NT2/D1 (cell line): ENCODE results near the gene SSTR3.

ENCODE experiments used
- DNase-seq: peaks from one replicate; pipeline ENCODE4 v3.0.0-alpha.2; 2011; ENCODE audit warnings: low read depth, low spot score
- H3K27me3 ChIP-seq: 2 replicates; pipeline ENCODE4 v1.6.0; 2011; ENCODE audit warnings: mild to moderate bottlenecking; ENCODE audit not compliant: insufficient read length, insufficient read depth
- H3K36me3 ChIP-seq: 2 replicates; pipeline ENCODE4 v1.6.1; 2011; ENCODE audit warnings: mild to moderate bottlenecking, low read length, mixed read lengths; ENCODE audit not compliant: insufficient read depth, insufficient read length
- H3K4me1 ChIP-seq: 2 replicates; pipeline ENCODE4 v1.5.1; 2011; ENCODE audit not compliant: insufficient read depth, insufficient read length
- H3K4me3 ChIP-seq: 2 replicates; pipeline ENCODE4 v1.5.1; 2011; ENCODE audit warnings: low read depth; ENCODE audit not compliant: insufficient read length
- H3K9ac ChIP-seq: 2 replicates; pipeline ENCODE4 v1.6.0; 2011; ENCODE audit warnings: low read depth; ENCODE audit not compliant: insufficient read length
- H3K9me3 ChIP-seq: 2 replicates; pipeline ENCODE4 v1.5.1; 2011; ENCODE audit warnings: mild to moderate bottlenecking, low read length; ENCODE audit not compliant: insufficient read depth
- SUZ12 ChIP-seq: IDR thresholded peaks from 2 replicates; pipeline ENCODE4 v1.6.1; 2011; ENCODE audit not compliant: insufficient read length, insufficient read depth; ENCODE audit errors: extremely low read depth
- YY1 ChIP-seq: IDR thresholded peaks from 2 replicates; pipeline ENCODE4 v1.6.1; 2011; ENCODE audit not compliant: insufficient read length, insufficient read depth
- ZNF274 ChIP-seq: IDR thresholded peaks from 2 replicates; pipeline ENCODE4 v1.6.1; 2011; ENCODE audit warnings: mild to moderate bottlenecking, low read depth, low read length

SSTR3 gene

DNA sequence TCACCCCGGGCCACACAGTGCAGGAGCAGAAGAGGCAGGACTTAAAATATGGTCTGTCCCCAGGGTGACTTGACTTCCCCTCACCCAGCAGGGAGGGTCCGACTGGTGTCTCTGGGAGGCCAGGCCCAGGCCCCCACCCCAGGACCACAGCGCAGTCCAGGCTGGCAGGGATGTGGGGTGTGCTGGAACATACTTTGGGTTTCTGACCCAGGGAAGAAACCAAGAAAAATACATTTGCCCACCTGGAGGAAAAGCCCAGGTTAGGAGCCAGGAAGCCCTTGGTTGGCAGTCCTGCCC, 29.4 kb downstream of the SSTR3 start:
- peaks cover 13% of the 10 kb centered on the region for H3K36me3 ChIP-seq
- DNase-seq: no peak
- no peaks in the 10 kb centered on the region for H3K27me3 ChIP-seq
- H3K4me3 ChIP-seq: no peak overlapping the region
- H3K4me1 ChIP-seq: peaks cover 10% of the 10 kb centered on the region
- TF ChIP-seq ZNF274 (no peak), YY1 (no peak), SUZ12 (no peak)
- no peaks in the 10 kb centered on the region for H3K9me3 ChIP-seq
- H3K9ac ChIP-seq: no peak overlapping the region

DNA sequence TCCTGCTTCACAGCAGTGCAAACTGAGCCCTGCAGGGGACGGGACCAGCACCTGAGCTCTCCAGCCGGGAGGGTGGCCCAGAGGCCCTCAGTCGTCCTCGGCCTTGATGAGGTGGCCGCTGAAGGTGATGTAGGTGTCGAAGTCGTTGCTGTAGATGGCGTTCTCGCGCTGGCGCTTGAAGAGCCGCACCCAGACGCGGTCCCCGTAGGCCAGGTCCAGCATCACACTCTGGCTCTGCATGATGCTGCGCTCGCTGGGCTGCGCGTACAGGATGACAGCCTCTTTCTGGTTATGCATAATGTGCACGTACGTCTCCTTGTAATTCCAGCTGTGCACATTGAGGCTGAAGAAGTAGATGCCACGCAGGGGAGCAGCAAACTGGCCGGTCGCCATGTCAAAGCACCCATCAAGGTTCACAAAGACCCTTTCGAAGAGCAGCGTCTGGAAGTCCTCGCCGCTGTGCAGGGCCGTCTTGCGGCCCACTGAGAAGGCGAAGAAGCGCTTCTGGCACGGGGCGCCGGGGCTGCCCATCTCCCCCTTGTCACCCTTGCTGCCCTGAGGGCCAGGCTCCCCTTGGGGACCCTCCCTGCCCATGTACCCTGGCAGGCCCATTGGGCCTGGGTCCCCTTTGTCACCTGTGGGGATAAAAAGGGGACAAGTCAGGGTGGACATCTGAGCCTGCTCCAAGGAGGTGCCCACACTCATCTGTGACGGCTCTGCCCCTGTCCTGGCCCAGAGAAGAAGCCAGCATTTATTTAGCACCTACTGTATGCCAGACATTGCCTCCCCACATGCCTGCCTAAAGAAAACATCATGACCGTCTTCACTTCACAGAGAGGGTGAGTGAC, 30.0 kb downstream of the SSTR3 start:
- no peak overlapping the region for H3K9ac ChIP-seq
- peaks cover 13% of the 10 kb centered on the region for H3K36me3 ChIP-seq
- DNase-seq: no peak
- peaks cover 14% of the 10 kb centered on the region for H3K4me1 ChIP-seq
- H3K4me3 ChIP-seq: no peak overlapping the region
- no peaks in the 10 kb centered on the region for H3K27me3 ChIP-seq
- no peaks in the 10 kb centered on the region for H3K9me3 ChIP-seq
- TF ChIP-seq YY1 (no peak), ZNF274 (no peak), SUZ12 (no peak)

DNA sequence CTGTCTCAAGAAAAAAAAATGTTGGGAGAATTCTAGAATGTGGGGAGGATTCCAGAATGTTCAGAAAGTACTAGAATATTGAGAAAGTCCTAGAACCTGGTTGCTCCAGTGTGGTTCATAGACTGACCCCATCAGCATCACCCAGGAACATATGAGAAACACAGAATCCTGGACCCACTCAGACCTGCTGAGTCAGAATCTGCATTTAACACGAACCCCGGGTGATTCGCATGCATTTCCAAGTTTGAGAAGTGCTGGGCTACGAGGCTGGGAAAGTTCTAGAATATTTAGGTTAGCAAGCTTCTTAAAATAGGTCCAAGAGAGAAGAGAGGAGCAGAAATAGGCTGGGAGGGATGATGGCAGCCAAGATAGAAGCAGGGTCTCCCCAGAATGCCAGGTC, 30.6 kb downstream of the SSTR3 start:
- no peaks in the 10 kb centered on the region for H3K9me3 ChIP-seq
- no peak for DNase-seq
- H3K4me1 ChIP-seq: peaks cover 14% of the 10 kb centered on the region
- TF ChIP-seq SUZ12 (no peak), ZNF274 (no peak)
- H3K9ac ChIP-seq: no peak overlapping the region
- peaks cover 13% of the 10 kb centered on the region for H3K36me3 ChIP-seq
- no peak overlapping the region for H3K4me3 ChIP-seq
- no peaks in the 10 kb centered on the region for H3K27me3 ChIP-seq

DNA sequence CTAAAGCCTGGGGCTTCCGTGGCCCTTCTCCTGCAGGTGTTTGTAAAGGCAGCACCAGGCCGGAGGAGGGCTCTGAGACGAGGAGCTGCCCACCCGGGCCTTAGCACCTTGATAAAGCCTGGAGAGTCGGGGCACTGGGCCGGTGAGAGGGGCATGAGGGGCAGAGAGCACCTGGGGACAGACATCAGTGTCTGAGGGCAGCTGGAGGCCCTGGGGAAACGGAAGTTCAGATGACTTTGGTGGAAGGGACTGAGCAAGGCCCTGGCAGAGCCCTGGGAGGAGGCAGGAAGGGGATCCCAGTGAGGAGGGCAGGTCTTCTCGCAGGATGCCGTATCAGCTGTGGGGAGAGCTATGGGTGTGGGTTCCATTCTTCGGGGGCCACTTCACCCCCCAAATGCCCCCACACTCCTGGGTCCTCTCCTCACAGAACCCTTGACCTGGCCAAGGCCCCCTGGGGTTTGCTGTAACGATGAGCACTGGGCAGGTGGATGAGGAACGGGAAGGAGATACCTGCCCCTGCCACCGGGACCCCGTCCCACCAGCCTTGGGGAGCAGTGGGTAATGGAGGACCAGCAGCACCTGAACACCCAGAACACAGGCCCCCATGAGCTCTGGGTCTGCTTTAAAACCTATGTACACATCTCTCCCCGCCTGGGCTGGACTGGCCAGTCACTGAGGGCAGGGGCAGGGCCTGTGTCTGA, 31.6 kb downstream of the SSTR3 start:
- no peak for TF ChIP-seq SUZ12
- TF ChIP-seq ZNF274: no peak
- TF ChIP-seq YY1: no peak
- Histone ChIP-seq H3K36me3 (peaks cover 13% of the 10 kb centered on the region), H3K4me3 (no peak overlapping the region), H3K9me3 (no peaks in the 10 kb centered on the region), H3K27me3 (no peaks in the 10 kb centered on the region), H3K9ac (no peak overlapping the region), H3K4me1 (peaks cover 14% of the 10 kb centered on the region)
- no peak for DNase-seq

DNA sequence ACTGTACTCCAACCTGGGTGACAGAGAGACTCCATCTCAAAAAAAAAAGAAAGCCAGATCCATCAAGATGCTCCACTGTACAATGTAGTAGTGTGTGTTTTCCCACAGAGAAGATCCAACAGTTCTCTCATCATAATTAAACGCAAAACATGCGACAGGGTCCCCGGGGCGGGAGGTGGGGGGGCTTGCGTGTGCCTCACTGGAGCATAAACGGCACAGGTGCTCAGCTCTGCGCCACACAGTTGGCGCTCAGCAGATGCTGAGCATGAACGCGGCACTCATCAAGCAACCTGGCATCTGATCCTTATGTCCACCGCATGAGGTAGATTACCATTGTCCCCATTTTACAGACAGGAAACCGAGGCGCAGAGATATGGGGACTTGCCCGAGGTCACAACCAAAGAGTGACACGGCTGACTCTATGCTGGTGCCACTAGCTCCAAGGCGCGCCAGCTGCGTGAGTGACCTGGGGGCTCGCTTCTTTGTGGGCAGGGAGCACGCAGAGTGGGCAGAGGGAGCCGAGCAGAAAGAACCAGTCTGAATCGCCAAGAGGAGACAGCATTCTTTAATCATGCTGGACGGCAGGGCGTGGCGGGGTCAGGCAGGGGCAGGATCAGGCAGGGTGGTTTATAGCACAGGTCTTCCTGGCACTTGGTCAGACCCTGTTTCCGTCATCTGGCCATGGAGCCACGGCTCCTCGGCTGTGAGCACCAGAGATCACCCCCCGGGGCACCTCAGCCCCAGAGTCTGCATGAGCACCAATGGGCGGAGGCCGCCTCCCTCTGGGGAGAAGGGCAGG, 32.5 kb downstream of the SSTR3 start:
- no peak overlapping the region for H3K9ac ChIP-seq
- TF ChIP-seq ZNF274 (no peak), SUZ12 (no peak), YY1 (no peak)

DNA sequence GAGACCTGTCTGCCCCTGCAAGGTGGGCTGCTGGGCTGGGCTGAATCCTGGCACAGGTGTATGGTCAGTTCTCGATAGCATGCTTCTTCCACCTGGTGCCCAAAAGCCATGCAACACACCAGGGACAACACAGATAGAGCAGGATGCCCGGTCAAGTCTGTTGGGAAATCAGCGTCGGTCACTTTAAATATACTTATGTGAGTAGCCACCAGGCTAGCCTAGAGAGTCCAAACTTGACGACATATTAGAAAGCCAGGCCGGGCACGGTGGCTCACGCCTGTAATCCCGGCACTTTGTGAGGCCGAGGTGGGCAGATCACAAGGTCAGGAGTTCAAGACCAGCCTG, 33.2 kb downstream of the SSTR3 start:
- no peak overlapping the region for H3K9ac ChIP-seq
- peaks cover 6% of the 10 kb centered on the region for H3K36me3 ChIP-seq

More for the DNA sequence above, 32.5 kb downstream of the SSTR3 start:
- Histone ChIP-seq H3K9me3 (no peaks in the 10 kb centered on the region), H3K27me3 (no peaks in the 10 kb centered on the region), H3K4me3 (no peak overlapping the region), H3K4me1 (peaks cover 14% of the 10 kb centered on the region), H3K36me3 (peaks cover 8% of the 10 kb centered on the region)
- no peak for DNase-seq

More for the DNA sequence above, 33.2 kb downstream of the SSTR3 start:
- Histone ChIP-seq H3K9me3 (no peaks in the 10 kb centered on the region), H3K4me3 (no peak overlapping the region), H3K27me3 (no peaks in the 10 kb centered on the region), H3K4me1 (peaks cover 14% of the 10 kb centered on the region)
- DNase-seq: no peak
- TF ChIP-seq ZNF274 (no peak), SUZ12 (no peak), YY1 (no peak)
